HepG2 (cell line): ENCODE data around the gene MYO1G. TPM values are rescaled to one million over a fixed set of nuclear protein-coding genes. Genes with fewer than 3 reads are reported as not detected.

ENCODE experiments used
- ATAC-seq: fragments of 200-7000 bp; cut with Tn5 transposase; 3 replicates; pipeline ENCODE4 v1.9.1; 2020; ENCODE audit warnings: mild to moderate bottlenecking, moderate library complexity
- BruUV-seq: library from RNA; stranded (reverse); fragments of 400-500 nt; replicated peaks from 2 replicates; lab custom pipeline; 2021; lab: Mats Ljungman, UMichigan
- CTCF ChIA-PET: fragments of 300-600 bp; formaldehyde crosslinking; extraction: SDS; loops from one replicate; lab custom pipeline; 2021; ENCODE audit warnings: low total read pairs, inconsistent platforms, low intra/inter-chr PET ratio; lab: Yijun Ruan, JAX
- POLR2A ChIA-PET: fragments of 350-600 bp; sonication (Branson Sonifier 250); formaldehyde crosslinking; loops from one replicate; lab custom pipeline; 2020; ENCODE audit warnings: antibody characterized with exemption, inconsistent platforms; lab: Yijun Ruan, JAX
- DNase-seq: peaks from one replicate; pipeline ENCODE4 v3.0.0-alpha.2; 2015; ENCODE audit warnings: low spot score
- FAIRE-seq: peaks from 3 replicates; lab custom pipeline; 2011; peaks lifted over from hg19 to GRCh38; lab: Jason Lieb, UNC
- H2AFZ ChIP-seq: one replicate; pipeline ENCODE4 v1.6.1; 2011; ENCODE audit warnings: low read length, inconsistent platforms
- H3K27ac ChIP-seq: fragments of 300-600 bp; 3 replicates; pipeline ENCODE4 v1.8.0; 2011; ENCODE audit warnings: mixed run types, mild to moderate bottlenecking, mixed read lengths, low read length, inconsistent platforms; ENCODE audit not compliant: insufficient read depth; ENCODE audit errors: extremely low read length
- H3K27me3 ChIP-seq, 2 experiments: fragments of 200-600 bp in 1 of 2; 2 replicates in 1 of 2; 3 replicates in 1 of 2; pipeline versions ENCODE4 v1.6.0 to v1.8.0; 2011; ENCODE audit warnings: low read length in 2 of 2, mild to moderate bottlenecking in 2 of 2, moderate library complexity in 2 of 2, inconsistent platforms in 1 of 2; ENCODE audit not compliant: insufficient read depth in 2 of 2, control insufficient read depth in 1 of 2
- H3K36me3 ChIP-seq, 2 experiments: fragments of 200-600 bp in 1 of 2; replicated peaks in 1 of 2; 2 replicates in 1 of 2; 3 replicates in 1 of 2; pipeline versions ENCODE4 v1.5.1 to v1.8.0; 2011; ENCODE audit warnings: low read length in 2 of 2, inconsistent platforms in 1 of 2; ENCODE audit not compliant: insufficient read depth in 2 of 2, control insufficient read depth in 1 of 2
- H3K4me1 ChIP-seq: 2 replicates; pipeline ENCODE4 v1.5.1; 2012; ENCODE audit warnings: low read length, inconsistent platforms; ENCODE audit not compliant: insufficient read depth
- H3K4me2 ChIP-seq: 2 replicates; pipeline ENCODE4 v1.6.0; 2011; ENCODE audit warnings: low read depth, low read length, inconsistent platforms
- H3K4me3 ChIP-seq, 3 experiments: fragments of 200-600 bp in 1 of 3; sonication (generic), shearing (Covaris generic) in 1 of 3; replicated peaks in 1 of 3; 2 replicates each; pipeline ENCODE4 v1.5.1; 2011 to 2016; ENCODE audit warnings: low read length in 3 of 3, inconsistent platforms in 2 of 3, low read depth in 2 of 3, mild to moderate bottlenecking in 2 of 3, control low read depth in 1 of 3, mixed read lengths in 1 of 3; ENCODE audit not compliant: insufficient read depth in 1 of 3
- H3K79me2 ChIP-seq: one replicate; pipeline ENCODE4 v1.6.1; 2011; ENCODE audit warnings: low read length, inconsistent platforms; ENCODE audit not compliant: insufficient read depth
- H3K9ac ChIP-seq: 2 replicates; pipeline ENCODE4 v1.6.0; 2011; ENCODE audit warnings: mild to moderate bottlenecking, low read depth, low read length, inconsistent platforms; ENCODE audit not compliant: insufficient read depth
- H3K9me3 ChIP-seq: 2 replicates; pipeline ENCODE4 v1.5.1; 2012; ENCODE audit warnings: mild to moderate bottlenecking, low read length
- H4K20me1 ChIP-seq: 2 replicates; pipeline ENCODE4 v1.6.0; 2011; ENCODE audit warnings: inconsistent platforms, mild to moderate bottlenecking, low read length, moderate library complexity; ENCODE audit not compliant: insufficient read depth
- HNRNPL ChIP-seq: fragments of 200-400 bp; formaldehyde crosslinking; IDR thresholded peaks from 2 replicates; pipeline ENCODE4 v1.6.1; 2017; ENCODE audit warnings: mild to moderate bottlenecking, low read depth, low read length
- MED1 ChIP-seq: sonication (generic); formaldehyde crosslinking; IDR thresholded peaks from 2 replicates; pipeline ENCODE4 v1.4.0; 2020; ENCODE audit warnings: missing genetic modification reagents
- MTF2 ChIP-seq: sonication (generic); formaldehyde crosslinking; IDR thresholded peaks from 2 replicates; pipeline ENCODE4 v1.5.0; 2020; ENCODE audit warnings: missing genetic modification reagents, borderline replicate concordance
- POGZ ChIP-seq: sonication (generic); formaldehyde crosslinking; IDR thresholded peaks from 2 replicates; pipeline ENCODE4 v1.4.0; 2020; ENCODE audit warnings: mild to moderate bottlenecking, missing genetic modification reagents
- SMARCC2 ChIP-seq: fragments of 450-650 bp; IDR thresholded peaks from 2 replicates; pipeline ENCODE4 v1.6.1; 2017; ENCODE audit warnings: antibody characterized with exemption, mild to moderate bottlenecking
- SYNCRIP ChIP-seq: fragments of 200-400 bp; formaldehyde crosslinking; IDR thresholded peaks from 2 replicates; pipeline ENCODE4 v1.6.1; 2018; ENCODE audit warnings: mild to moderate bottlenecking, low read depth, low read length; ENCODE audit not compliant: insufficient read depth
- ZNF121 ChIP-seq: sonication (generic); formaldehyde crosslinking; IDR thresholded peaks from 2 replicates; pipeline ENCODE4 v1.5.0; 2020; ENCODE audit warnings: mild to moderate bottlenecking, missing genetic modification reagents
- ZNF225 ChIP-seq: sonication (generic); formaldehyde crosslinking; IDR thresholded peaks from 2 replicates; pipeline ENCODE4 v1.4.0; 2020; ENCODE audit warnings: mild to moderate bottlenecking, missing genetic modification reagents
- ZNF333 ChIP-seq: sonication (generic); formaldehyde crosslinking; IDR thresholded peaks from 2 replicates; pipeline ENCODE4 v1.4.0; 2020; ENCODE audit warnings: mild to moderate bottlenecking, missing genetic modification reagents, borderline replicate concordance
- ZNF616 ChIP-seq: sonication (generic); formaldehyde crosslinking; IDR thresholded peaks from 2 replicates; pipeline ENCODE4 v1.5.0; 2020; ENCODE audit warnings: low read depth, mild to moderate bottlenecking, missing genetic modification reagents
- ZNF772 ChIP-seq: sonication (generic); formaldehyde crosslinking; IDR thresholded peaks from 2 replicates; pipeline ENCODE4 v1.5.0; 2020; ENCODE audit warnings: mild to moderate bottlenecking, missing genetic modification reagents
- WGBS: methylation state at CpG from one replicate; pipeline ENCODE4 v1.1.6; 2017; ENCODE audit warnings: low lambda C conversion rate; 5-methylcytosine and 5-hydroxymethylcytosine counted together
- in situ Hi-C: cut with HindIII; loops from 2 replicates; pipeline ENCODE4 v1.10.0; 2017; ENCODE audit warnings: low pct_unique_long_range_greater_than_20kb; ENCODE audit not compliant: extremely low pct_ligation_motif_present
- intact Hi-C: fragments of 100-400 bp; cut with micrococcal nuclease; formaldehyde crosslinking; loops from one replicate; pipeline ENCODE4 v1.10.0; 2022; ENCODE audit not compliant: unreplicated experiment
- polyA plus RNA-seq, 8 experiments: library from polyadenylated mRNA; depleted of rRNA in 3 of 8; stranded (reverse) in 7 of 8; unstranded in 1 of 8; fragments of >200 nt; fragmentation: Illumina TruSeq in 4 of 8; extraction: Trizol in 4 of 8; gene quantifications; 2 replicates each; pipeline versions ENCODE4 v1.2.1 to v1.2.3, GENCODE V29; 2011 to 2016; ENCODE audit warnings: low read depth in 4 of 8, missing spikeins in 1 of 8, mixed read lengths in 1 of 8; ENCODE audit not compliant: insufficient read depth in 1 of 8
- total RNA-seq, 5 experiments: library from RNA; depleted of rRNA; stranded (reverse); fragments of >200 nt; fragmentation: Illumina TruSeq; extraction: Trizol; gene quantifications; 2 replicates each; pipeline ENCODE4 v1.2.3, GENCODE V29; 2016; ENCODE audit warnings: low read depth in 1 of 5
- TF ChIP-seq, protein P1 (sequence below): IDR thresholded peaks from 2 replicates; pipeline ENCODE4 v1.6.1; 2012; ENCODE audit warnings: low read depth, low read length, improper control_type of control experiment
- TF ChIP-seq, protein P2 (sequence below): sonication (generic); formaldehyde crosslinking; IDR thresholded peaks from 2 replicates; pipeline ENCODE4 v1.8.0; 2022; ENCODE audit warnings: mild to moderate bottlenecking, missing genetic modification reagents; ENCODE audit not compliant: insufficient replicate concordance
- TF ChIP-seq, protein P3 (sequence below): sonication (generic); formaldehyde crosslinking; IDR thresholded peaks from 2 replicates; pipeline ENCODE4 v1.5.1; 2020; ENCODE audit warnings: missing genetic modification reagents, mild to moderate bottlenecking, borderline replicate concordance
- TF ChIP-seq, protein P4 (sequence below): sonication (generic); formaldehyde crosslinking; IDR thresholded peaks from 2 replicates; pipeline ENCODE4 v1.4.0; 2020; ENCODE audit warnings: mild to moderate bottlenecking, missing genetic modification reagents

Gene MYO1G
- total and polyA plus RNA-seq, 2 of the 13 experiments (the other 11 are each of a cell fraction or from before 2014, with no cell fraction given), result 0.29 to 1.1 TPM

DNA sequence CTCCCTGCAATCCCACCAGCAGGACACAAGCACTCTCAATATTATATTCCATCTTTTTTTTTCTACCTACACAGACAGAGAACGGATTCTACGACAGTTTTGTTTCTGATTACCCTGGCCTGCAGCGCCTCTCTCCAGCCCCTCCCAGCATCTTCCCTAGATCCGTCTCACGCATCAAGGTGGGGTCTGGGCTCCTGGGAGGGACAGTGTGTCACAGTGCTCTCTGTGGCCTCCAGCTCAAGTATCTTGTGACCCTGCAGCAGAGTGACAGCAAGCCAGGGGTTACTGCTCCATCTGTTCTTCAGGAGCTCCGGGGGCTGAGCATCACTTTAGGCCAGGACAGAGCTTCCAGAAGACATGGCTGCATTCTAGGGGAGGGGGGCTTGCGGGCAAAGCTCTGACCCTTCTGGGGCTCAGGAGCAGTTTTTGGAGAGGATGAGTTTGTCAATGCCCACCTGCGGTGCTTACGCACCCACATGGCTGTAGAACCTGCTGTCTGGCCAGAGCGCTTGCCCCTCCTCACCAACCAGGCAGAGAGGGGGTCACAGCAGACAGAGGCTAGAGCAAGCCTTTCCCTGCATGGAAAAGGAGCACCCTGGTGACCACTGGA is 22.6 kb downstream of the MYO1G start:
- Histone ChIP-seq H3K27ac (no peak overlapping the region), H2AFZ (no peak overlapping the region), H3K4me2 (no peak overlapping the region), H3K9ac (no peak overlapping the region), H3K36me3 (no peaks in the 10 kb centered on the region), H3K79me2 (no peaks in the 10 kb centered on the region), H4K20me1 (no peaks in the 10 kb centered on the region), H3K27me3 (peaks cover 1 to 3% of the 10 kb centered on the region in 2 experiments; a peak in 2 of 5 replicates), H3K9me3 (no peaks in the 10 kb centered on the region), H3K4me3 (no peak overlapping the region), H3K4me1 (no peaks in the 10 kb centered on the region)
- ChIA-PET POLR2A (interaction anchor here (0.6 kb wide), 1 partner anchor 68 kb away, joined by 3 read pairs; no protein-coding TSS in a partner anchor), CTCF (no interaction called here)
- BruUV-seq, result no TSS peak
- DNase-seq, result no peak
- FAIRE-seq, result no peak
- intact Hi-C loops (no loop called here), in situ Hi-C loops (loop anchor here (25.0 kb wide), 1 partner anchor 306 kb away; no protein-coding TSS in a partner anchor)
- no peak for ATAC-seq
- WGBS, result 62% methylated on average over 10 of the region's 10 CpGs
- TF ChIP-seq, protein P1, sequence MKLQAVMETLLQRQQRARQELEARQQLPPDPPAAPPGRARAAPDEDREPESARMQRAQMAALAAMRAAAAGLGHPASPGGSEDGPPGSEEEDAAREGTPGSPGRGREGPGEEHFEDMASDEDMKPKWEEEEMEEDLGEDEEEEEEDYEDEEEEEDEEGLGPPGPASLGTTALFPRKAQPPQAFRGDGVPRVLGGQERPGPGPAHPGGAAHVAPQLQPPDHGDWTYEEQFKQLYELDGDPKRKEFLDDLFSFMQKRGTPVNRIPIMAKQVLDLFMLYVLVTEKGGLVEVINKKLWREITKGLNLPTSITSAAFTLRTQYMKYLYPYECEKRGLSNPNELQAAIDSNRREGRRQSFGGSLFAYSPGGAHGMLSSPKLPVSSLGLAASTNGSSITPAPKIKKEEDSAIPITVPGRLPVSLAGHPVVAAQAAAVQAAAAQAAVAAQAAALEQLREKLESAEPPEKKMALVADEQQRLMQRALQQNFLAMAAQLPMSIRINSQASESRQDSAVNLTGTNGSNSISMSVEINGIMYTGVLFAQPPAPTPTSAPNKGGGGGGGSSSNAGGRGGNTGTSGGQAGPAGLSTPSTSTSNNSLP, result no peak
- no peak for TF ChIP-seq ZNF616 (CRISPR knock-in tag)
- TF ChIP-seq SMARCC2, result no peak
- TF ChIP-seq HNRNPL, result no peak
- TF ChIP-seq, protein P2, sequence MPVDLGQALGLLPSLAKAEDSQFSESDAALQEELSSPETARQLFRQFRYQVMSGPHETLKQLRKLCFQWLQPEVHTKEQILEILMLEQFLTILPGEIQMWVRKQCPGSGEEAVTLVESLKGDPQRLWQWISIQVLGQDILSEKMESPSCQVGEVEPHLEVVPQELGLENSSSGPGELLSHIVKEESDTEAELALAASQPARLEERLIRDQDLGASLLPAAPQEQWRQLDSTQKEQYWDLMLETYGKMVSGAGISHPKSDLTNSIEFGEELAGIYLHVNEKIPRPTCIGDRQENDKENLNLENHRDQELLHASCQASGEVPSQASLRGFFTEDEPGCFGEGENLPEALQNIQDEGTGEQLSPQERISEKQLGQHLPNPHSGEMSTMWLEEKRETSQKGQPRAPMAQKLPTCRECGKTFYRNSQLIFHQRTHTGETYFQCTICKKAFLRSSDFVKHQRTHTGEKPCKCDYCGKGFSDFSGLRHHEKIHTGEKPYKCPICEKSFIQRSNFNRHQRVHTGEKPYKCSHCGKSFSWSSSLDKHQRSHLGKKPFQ, result no peak
- no peak for TF ChIP-seq MTF2 (CRISPR knock-in tag)
- TF ChIP-seq ZNF333 (CRISPR knock-in tag), result no peak
- TF ChIP-seq, protein P3, sequence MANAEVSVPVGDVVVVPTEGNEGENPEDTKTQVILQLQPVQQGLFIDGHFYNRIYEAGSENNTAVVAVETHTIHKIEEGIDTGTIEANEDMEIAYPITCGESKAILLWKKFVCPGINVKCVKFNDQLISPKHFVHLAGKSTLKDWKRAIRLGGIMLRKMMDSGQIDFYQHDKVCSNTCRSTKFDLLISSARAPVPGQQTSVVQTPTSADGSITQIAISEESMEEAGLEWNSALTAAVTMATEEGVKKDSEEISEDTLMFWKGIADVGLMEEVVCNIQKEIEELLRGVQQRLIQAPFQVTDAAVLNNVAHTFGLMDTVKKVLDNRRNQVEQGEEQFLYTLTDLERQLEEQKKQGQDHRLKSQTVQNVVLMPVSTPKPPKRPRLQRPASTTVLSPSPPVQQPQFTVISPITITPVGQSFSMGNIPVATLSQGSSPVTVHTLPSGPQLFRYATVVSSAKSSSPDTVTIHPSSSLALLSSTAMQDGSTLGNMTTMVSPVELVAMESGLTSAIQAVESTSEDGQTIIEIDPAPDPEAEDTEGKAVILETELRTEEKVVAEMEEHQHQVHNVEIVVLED (CRISPR knock-in tag), result no peak
- TF ChIP-seq ZNF772 (CRISPR knock-in tag), result no peak
- no peak for TF ChIP-seq POGZ (CRISPR knock-in tag)
- no peak for TF ChIP-seq MED1 (CRISPR knock-in tag)
- no peak for TF ChIP-seq ZNF225
- TF ChIP-seq, protein P4, sequence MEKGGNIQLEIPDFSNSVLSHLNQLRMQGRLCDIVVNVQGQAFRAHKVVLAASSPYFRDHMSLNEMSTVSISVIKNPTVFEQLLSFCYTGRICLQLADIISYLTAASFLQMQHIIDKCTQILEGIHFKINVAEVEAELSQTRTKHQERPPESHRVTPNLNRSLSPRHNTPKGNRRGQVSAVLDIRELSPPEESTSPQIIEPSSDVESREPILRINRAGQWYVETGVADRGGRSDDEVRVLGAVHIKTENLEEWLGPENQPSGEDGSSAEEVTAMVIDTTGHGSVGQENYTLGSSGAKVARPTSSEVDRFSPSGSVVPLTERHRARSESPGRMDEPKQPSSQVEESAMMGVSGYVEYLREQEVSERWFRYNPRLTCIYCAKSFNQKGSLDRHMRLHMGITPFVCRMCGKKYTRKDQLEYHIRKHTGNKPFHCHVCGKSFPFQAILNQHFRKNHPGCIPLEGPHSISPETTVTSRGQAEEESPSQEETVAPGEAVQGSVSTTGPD, result no peak
- TF ChIP-seq ZNF121 (CRISPR knock-in tag), result no peak
- TF ChIP-seq SYNCRIP, result no peak
